A549 (cell line): ENCODE measurements around the gene ZFP62. TPM values are rescaled to one million over a fixed set of nuclear protein-coding genes. Genes with fewer than 3 reads are reported as not detected.

Experiments
- ATAC-seq, 2 experiments: fragments of 200-7000 bp in 1 of 2; fragments of >200 bp in 1 of 2; cut with Nextera tagmentation in 1 of 2; cut with Tn5 transposase in 1 of 2; 3 replicates each; pipeline versions ENCODE4 v1.8.0 to v1.9.1; 2018 to 2020; ENCODE audit warnings: mild to moderate bottlenecking in 1 of 2, moderate library complexity in 1 of 2
- CTCF ChIA-PET: fragments of 300-600 bp; sonication (Branson Sonifier 250); formaldehyde crosslinking; extraction: SDS; loops from one replicate; lab custom pipeline; 2021; ENCODE audit warnings: antibody characterized with exemption, inconsistent platforms; lab: Yijun Ruan, JAX
- POLR2A ChIA-PET: fragments of 350-600 bp; formaldehyde crosslinking; extraction: SDS; loops from one replicate; lab custom pipeline; 2021; ENCODE audit warnings: antibody characterized with exemption, inconsistent platforms; lab: Yijun Ruan, JAX
- DNase-seq, 2 experiments: peaks; one replicate each; pipeline versions ENCODE4 v3.0.0 to v3.0.0-alpha.2; 2011 to 2016; ENCODE audit warnings: low read depth in 1 of 2, low spot score in 1 of 2
- FAIRE-seq: peaks from 2 replicates; lab custom pipeline; 2011; peaks lifted over from hg19 to GRCh38; lab: Jason Lieb, UNC
- H3K27ac ChIP-seq, 2 experiments: fragments of >200 bp; sonication (Bioruptor Twin); formaldehyde crosslinking; 3 replicates each; pipeline ENCODE4 v1.5.1; 2016 to 2017
- H3K4me1 ChIP-seq: fragments of >200 bp; sonication (Bioruptor Twin); formaldehyde crosslinking; 3 replicates; pipeline ENCODE4 v1.6.1; 2016
- H3K4me2 ChIP-seq: fragments of >200 bp; sonication (Bioruptor Twin); formaldehyde crosslinking; 3 replicates; pipeline ENCODE4 v1.6.1; 2016
- H3K4me3 ChIP-seq: fragments of >200 bp; sonication (Bioruptor Twin); formaldehyde crosslinking; 3 replicates; pipeline ENCODE4 v1.5.1; 2016
- H3K9me3 ChIP-seq: fragments of >200 bp; sonication (Bioruptor Twin); formaldehyde crosslinking; 3 replicates; pipeline ENCODE4 v1.6.1; 2016
- BHLHE40 ChIP-seq: IDR thresholded peaks from 2 replicates; pipeline ENCODE4 v1.6.1; 2012; ENCODE audit warnings: low read depth, low read length, inconsistent platforms
- CEBPB ChIP-seq, 2 experiments: fragments of >200 bp in 1 of 2; sonication (Bioruptor Twin) in 1 of 2; formaldehyde crosslinking in 1 of 2; IDR thresholded peaks; 2 replicates each; pipeline ENCODE4 v1.6.1; 2012 to 2016
- CHD2 ChIP-seq: fragments of 150-350 bp; IDR thresholded peaks from 2 replicates; pipeline ENCODE4 v1.6.1; 2014; ENCODE audit warnings: low read length; ENCODE audit not compliant: partially characterized antibody
- EHF ChIP-seq: fragments of 250-450 bp; sonication (Bioruptor Pico); IDR thresholded peaks from 2 replicates; pipeline ENCODE4 v1.5.0; 2020; ENCODE audit warnings: mild to moderate bottlenecking
- EHMT2 ChIP-seq: fragments of 200-600 bp; sonication (generic); IDR thresholded peaks from 2 replicates; pipeline ENCODE4 v1.6.1; 2016; ENCODE audit warnings: antibody characterized with exemption, low read depth, mild to moderate bottlenecking, moderate library complexity
- FOSB ChIP-seq: fragments of 250-450 bp; sonication (Bioruptor Pico); IDR thresholded peaks from 2 replicates; pipeline ENCODE4 v1.5.0; 2020; ENCODE audit warnings: mild to moderate bottlenecking, moderate library complexity
- FOSL2 ChIP-seq, 2 experiments: fragments of 450-650 bp in 1 of 2; fragments of >200 bp in 1 of 2; sonication (Bioruptor Twin) in 1 of 2; formaldehyde crosslinking; IDR thresholded peaks; 2 replicates each; pipeline versions ENCODE4 v1.5.0 to v1.6.1; 2016 to 2020; ENCODE audit warnings: mild to moderate bottlenecking in 1 of 2, moderate library complexity in 1 of 2
- FOXS1 ChIP-seq: fragments of 250-450 bp; sonication (Bioruptor Pico); IDR thresholded peaks from 2 replicates; pipeline ENCODE4 v1.5.0; 2020; ENCODE audit warnings: mild to moderate bottlenecking, moderate library complexity
- GATA3 ChIP-seq: IDR thresholded peaks from 2 replicates; pipeline ENCODE4 v1.6.1; 2012; ENCODE audit warnings: borderline replicate concordance
- HOXB13 ChIP-seq: fragments of 250-450 bp; sonication (Bioruptor Pico); IDR thresholded peaks from 2 replicates; pipeline ENCODE4 v1.5.0; 2020; ENCODE audit warnings: low read depth, mild to moderate bottlenecking, moderate library complexity
- JUN ChIP-seq, 2 experiments: fragments of >200 bp; sonication (Bioruptor Twin); formaldehyde crosslinking; IDR thresholded peaks; 2 replicates in 1 of 2; 3 replicates in 1 of 2; pipeline ENCODE4 v1.6.1; 2016 to 2017
- KDM5A ChIP-seq: fragments of 200-600 bp; sonication (generic); IDR thresholded peaks from 2 replicates; pipeline ENCODE4 v1.6.1; 2016; ENCODE audit warnings: antibody characterized with exemption, mild to moderate bottlenecking
- MAZ ChIP-seq: fragments of 150-350 bp; IDR thresholded peaks from 2 replicates; pipeline ENCODE4 v1.6.1; 2014; ENCODE audit warnings: antibody characterized with exemption, low read depth, low read length, borderline replicate concordance
- NPAS2 ChIP-seq: fragments of 250-450 bp; sonication (Bioruptor Pico); IDR thresholded peaks from 2 replicates; pipeline ENCODE4 v1.8.0; 2022; ENCODE audit warnings: mild to moderate bottlenecking, moderate library complexity, borderline replicate concordance
- PHF8 ChIP-seq: fragments of 200-600 bp; sonication (generic); IDR thresholded peaks from 2 replicates; pipeline ENCODE4 v1.6.1; 2016; ENCODE audit warnings: low read depth, mild to moderate bottlenecking, antibody characterized with exemption, moderate library complexity, borderline replicate concordance
- POLR2A ChIP-seq: IDR thresholded peaks from 2 replicates; pipeline ENCODE4 v1.6.1; 2012; ENCODE audit warnings: mild to moderate bottlenecking, low read length
- SREBF2 ChIP-seq: fragments of 450-650 bp; IDR thresholded peaks from 2 replicates; pipeline ENCODE4 v1.6.1; 2014; ENCODE audit warnings: mild to moderate bottlenecking, moderate library complexity
- TFCP2L1 ChIP-seq: fragments of 250-450 bp; sonication (Bioruptor Pico); IDR thresholded peaks from 2 replicates; pipeline ENCODE4 v1.5.0; 2021; ENCODE audit warnings: mild to moderate bottlenecking
- TP53 ChIP-seq: fragments of 250-450 bp; sonication (Bioruptor Pico); IDR thresholded peaks from 2 replicates; pipeline ENCODE4 v1.5.0; 2021; ENCODE audit warnings: mild to moderate bottlenecking, moderate library complexity
- ZC3H11A ChIP-seq: fragments of 450-650 bp; IDR thresholded peaks from 2 replicates; pipeline ENCODE4 v1.6.1; 2014; ENCODE audit warnings: antibody characterized with exemption, mild to moderate bottlenecking
- ZNF302 ChIP-seq: fragments of 250-450 bp; sonication (Bioruptor Pico); IDR thresholded peaks from 2 replicates; pipeline ENCODE4 v1.9.0; 2021; ENCODE audit warnings: inconsistent platforms, mild to moderate bottlenecking, moderate library complexity
- WGBS: methylation state at CpG from one replicate; pipeline ENCODE4 v1.1.6; 2017; ENCODE audit errors: missing lambda C conversion rate; 5-methylcytosine and 5-hydroxymethylcytosine counted together
- polyA minus RNA-seq: library from RNA; depleted of rRNA, polyadenylated mRNA; stranded (reverse); fragments of >200 nt; gene quantifications from 2 replicates; pipeline ENCODE4 v1.2.3, GENCODE V29; 2011; rRNA and poly(A)+ RNA removed
- polyA plus RNA-seq, 4 experiments: library from polyadenylated mRNA; depleted of rRNA in 3 of 4; stranded (reverse); fragments of >200 nt; fragmentation: RNase III in 1 of 4; extraction: RNeasy Plus Mini Kit Qiagen cat#74134 plus additional on column Dnase treatment in 1 of 4; gene quantifications; 2 replicates in 3 of 4; 3 replicates in 1 of 4; pipeline ENCODE4 v1.2.3, GENCODE V29; 2011 to 2017
- TF ChIP-seq, protein P1 (sequence below): fragments of >200 bp; sonication (Bioruptor Twin); formaldehyde crosslinking; IDR thresholded peaks from 2 replicates; pipeline ENCODE4 v1.6.1; 2016
- TF ChIP-seq, protein P2 (sequence below): fragments of 150-350 bp; IDR thresholded peaks from 2 replicates; pipeline ENCODE4 v1.6.1; 2014; ENCODE audit warnings: low read depth, mild to moderate bottlenecking, low read length
- TF ChIP-seq, protein P3 (sequence below): fragments of 450-650 bp; IDR thresholded peaks from 2 replicates; pipeline ENCODE4 v1.6.1; 2014; ENCODE audit warnings: antibody characterized with exemption
- TF ChIP-seq, protein P4 (sequence below): fragments of >200 bp; sonication (Bioruptor Twin); formaldehyde crosslinking; IDR thresholded peaks from 3 replicates; pipeline ENCODE4 v1.6.1; 2016
- TF ChIP-seq, protein P5 (sequence below): IDR thresholded peaks from 2 replicates; pipeline ENCODE4 v1.6.1; 2012
- TF ChIP-seq, protein P6 (sequence below): IDR thresholded peaks from 2 replicates; pipeline ENCODE4 v1.6.1; 2012; ENCODE audit warnings: low read depth, borderline replicate concordance
- TF ChIP-seq, protein P7 (sequence below): IDR thresholded peaks from 2 replicates; pipeline ENCODE4 v1.6.1; 2012

The ZFP62 gene
- polyA plus RNA-seq (2011; rRNA removed) (19.2 and 23.4 TPM in 2 replicates), polyA plus RNA-seq (2017; fragmentation: RNase III; extraction: RNeasy Plus Mini Kit Qiagen cat#74134 plus additional on column Dnase treatment) (11.8 to 13.9 TPM (median 13.9 TPM) in 3 replicates), polyA minus RNA-seq (9.0 and 10.8 TPM in 2 replicates)
- 2.6 and 3.5 TPM in 2 replicates for polyA plus RNA-seq (2012; cell fraction: cytosol; rRNA removed)
- polyA plus RNA-seq (2012; cell fraction: nucleus; rRNA removed), result 2.9 and 3.6 TPM in 2 replicates

DNA sequence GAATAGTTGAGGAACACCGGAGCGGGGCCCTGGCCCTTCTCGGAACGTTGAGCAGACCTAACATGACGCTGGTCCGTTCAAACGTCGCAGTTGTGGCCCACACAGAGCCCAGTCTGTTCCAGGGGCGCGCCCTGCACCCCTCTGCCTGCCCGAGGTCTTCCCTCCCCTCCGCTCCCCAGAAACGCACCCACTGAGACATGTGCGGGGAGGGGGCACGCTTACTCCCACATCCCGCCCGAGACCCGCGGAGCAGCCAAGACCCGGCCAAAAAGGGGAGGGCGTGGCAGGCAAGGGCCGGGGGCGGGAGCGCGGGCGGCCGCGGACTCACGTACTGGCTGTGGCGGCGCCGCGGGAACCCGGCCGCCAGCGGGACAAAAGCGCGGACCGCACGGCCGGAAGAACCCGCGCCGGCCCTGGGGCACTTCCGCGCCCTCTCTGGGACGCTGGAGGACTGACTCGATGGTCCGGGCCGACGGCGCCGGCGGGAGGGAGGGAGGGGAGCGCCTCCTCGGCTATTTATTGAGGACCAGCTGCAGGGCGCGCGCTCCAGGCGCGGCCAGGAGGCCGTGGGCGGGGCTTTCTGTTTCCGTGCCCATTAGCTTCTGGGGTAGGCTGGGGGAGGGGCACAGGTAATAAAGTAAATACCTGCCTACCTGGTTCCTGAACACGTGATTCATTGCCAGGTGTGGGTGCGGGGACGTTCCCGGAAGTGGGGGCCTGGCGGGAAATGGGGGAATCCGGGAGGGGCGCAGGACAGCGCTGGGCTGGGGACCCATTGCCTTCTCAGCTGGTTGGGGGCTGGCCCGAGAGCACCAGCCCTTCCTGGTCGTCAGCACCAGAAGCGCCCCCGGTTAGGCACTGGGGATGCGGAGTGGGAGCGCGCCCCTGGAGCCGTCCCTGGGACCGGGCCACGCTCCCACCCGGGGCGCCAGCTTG lies at the start of gene ZFP62:
Gene ZFP62 (minus strand): TSS at position 390 of the 936 bp plus-strand sequence. CDS start 57 bp downstream, at position 333.
- 4% methylated on average over 20 of the region's 84 CpGs for WGBS
- H3K9me3 ChIP-seq, result no peaks in the 10 kb centered on the region
- CTCF ChIA-PET, result interaction anchor here (0.6 to 2.0 kb wide), 7 partner anchors 8 to 321 kb away, joined by 3 to 5 read pairs (median 3); no protein-coding TSS in a partner anchor

DNA sequence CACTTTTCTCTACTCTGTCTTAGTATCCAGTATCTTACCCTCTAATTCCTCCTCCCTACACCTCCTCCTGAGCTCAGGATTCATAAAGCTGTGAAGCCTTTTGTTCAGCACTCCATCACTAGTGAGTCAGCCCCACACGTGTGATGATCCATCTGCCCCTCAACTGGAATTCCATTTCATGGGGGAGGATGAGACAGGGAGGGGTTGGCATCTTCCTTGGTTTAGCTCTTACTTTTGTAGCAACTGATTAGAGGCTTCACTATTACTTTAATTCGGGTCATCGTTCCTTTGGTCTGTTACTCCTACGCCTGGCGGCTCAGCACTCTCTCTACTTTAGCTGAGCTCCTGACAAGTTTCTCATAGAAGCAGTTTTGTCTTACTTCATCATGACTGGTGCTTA lies 49.7 kb upstream of the ZFP62 start:
- no peak for DNase-seq
- Histone ChIP-seq H3K9me3 (peaks cover 2% of the 10 kb centered on the region; the same call in 1 of the 3 replicates), H3K4me1 (no peaks in the 10 kb centered on the region), H3K4me2 (no peak overlapping the region), H3K4me3 (no peak overlapping the region), H3K27ac (no peak overlapping the region)
- no peak for ATAC-seq
- ChIA-PET POLR2A (no interaction called here), CTCF (no interaction called here)
- FAIRE-seq, result no peak
- 56% methylated on average over 5 of the region's 5 CpGs for WGBS
- TF ChIP-seq FOSB (CRISPR knock-in tag) (no peak), EHMT2 (no peak), CEBPB (IDR thresholded peaks at IDR 0.05) (no peak), HOXB13 (no peak), ZNF302 (no peak), SREBF2 (no peak), EHF (CRISPR knock-in tag) (no peak), JUN (IDR thresholded peaks at IDR 0.05) (no peak), FOSL2 (IDR thresholded peaks at IDR 0.05) (no peak), FOSL2 (CRISPR knock-in tag; IDR thresholded peaks at IDR 0.05) (no peak), NPAS2 (CRISPR knock-in tag) (no peak), FOXS1 (no peak), CHD2 (no peak)
- TF ChIP-seq, protein P1, sequence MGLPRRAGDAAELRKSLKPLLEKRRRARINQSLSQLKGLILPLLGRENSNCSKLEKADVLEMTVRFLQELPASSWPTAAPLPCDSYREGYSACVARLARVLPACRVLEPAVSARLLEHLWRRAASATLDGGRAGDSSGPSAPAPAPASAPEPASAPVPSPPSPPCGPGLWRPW, result no peak
- TF ChIP-seq, protein P2, sequence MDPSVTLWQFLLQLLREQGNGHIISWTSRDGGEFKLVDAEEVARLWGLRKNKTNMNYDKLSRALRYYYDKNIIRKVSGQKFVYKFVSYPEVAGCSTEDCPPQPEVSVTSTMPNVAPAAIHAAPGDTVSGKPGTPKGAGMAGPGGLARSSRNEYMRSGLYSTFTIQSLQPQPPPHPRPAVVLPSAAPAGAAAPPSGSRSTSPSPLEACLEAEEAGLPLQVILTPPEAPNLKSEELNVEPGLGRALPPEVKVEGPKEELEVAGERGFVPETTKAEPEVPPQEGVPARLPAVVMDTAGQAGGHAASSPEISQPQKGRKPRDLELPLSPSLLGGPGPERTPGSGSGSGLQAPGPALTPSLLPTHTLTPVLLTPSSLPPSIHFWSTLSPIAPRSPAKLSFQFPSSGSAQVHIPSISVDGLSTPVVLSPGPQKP, result no peak
- TF ChIP-seq, protein P3, sequence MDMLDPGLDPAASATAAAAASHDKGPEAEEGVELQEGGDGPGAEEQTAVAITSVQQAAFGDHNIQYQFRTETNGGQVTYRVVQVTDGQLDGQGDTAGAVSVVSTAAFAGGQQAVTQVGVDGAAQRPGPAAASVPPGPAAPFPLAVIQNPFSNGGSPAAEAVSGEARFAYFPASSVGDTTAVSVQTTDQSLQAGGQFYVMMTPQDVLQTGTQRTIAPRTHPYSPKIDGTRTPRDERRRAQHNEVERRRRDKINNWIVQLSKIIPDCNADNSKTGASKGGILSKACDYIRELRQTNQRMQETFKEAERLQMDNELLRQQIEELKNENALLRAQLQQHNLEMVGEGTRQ, result no peak

More for the DNA sequence above, at the start of gene ZFP62:
- Histone ChIP-seq H3K4me1 (peaks cover 19% of the 10 kb centered on the region), H3K27ac (peak within 1 kb of the TSS; percentile 97 to 98), H3K4me2 (peak within 1 kb of the TSS; percentile 96), H3K4me3 (peak within 1 kb of the TSS; percentile 95)
- FAIRE-seq, result no peak
- TF ChIP-seq, protein P3, result peak; percentile 71
- TF ChIP-seq MAZ (0 out of 2 replicates have a peak, but pooled peaks have one; percentile 11), KDM5A (peak; percentile 51; the same call in 1 of the 2 replicates), JUN (IDR thresholded peaks at IDR 0.05) (peak; percentile 80 to 82), GATA3 (0 out of 2 replicates have a peak, but pooled peaks have one; percentile 9), TFCP2L1 (CRISPR knock-in tag) (no peak), PHF8 (peak; percentile 54), FOSB (CRISPR knock-in tag) (no peak), POLR2A (peak; percentile 21; the same call in 1 of the 2 replicates), ZC3H11A (0 out of 2 replicates have a peak, but pooled peaks have one; percentile 11), BHLHE40 (no peak), TP53 (0 out of 2 replicates have a peak, but pooled peaks have one; percentile 8)
- TF ChIP-seq, protein P4, sequence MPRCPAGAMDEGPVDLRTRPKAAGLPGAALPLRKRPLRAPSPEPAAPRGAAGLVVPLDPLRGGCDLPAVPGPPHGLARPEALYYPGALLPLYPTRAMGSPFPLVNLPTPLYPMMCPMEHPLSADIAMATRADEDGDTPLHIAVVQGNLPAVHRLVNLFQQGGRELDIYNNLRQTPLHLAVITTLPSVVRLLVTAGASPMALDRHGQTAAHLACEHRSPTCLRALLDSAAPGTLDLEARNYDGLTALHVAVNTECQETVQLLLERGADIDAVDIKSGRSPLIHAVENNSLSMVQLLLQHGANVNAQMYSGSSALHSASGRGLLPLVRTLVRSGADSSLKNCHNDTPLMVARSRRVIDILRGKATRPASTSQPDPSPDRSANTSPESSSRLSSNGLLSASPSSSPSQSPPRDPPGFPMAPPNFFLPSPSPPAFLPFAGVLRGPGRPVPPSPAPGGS, result peak; percentile 82; the same call in 2 of the 3 replicates
- TF ChIP-seq, protein P5, sequence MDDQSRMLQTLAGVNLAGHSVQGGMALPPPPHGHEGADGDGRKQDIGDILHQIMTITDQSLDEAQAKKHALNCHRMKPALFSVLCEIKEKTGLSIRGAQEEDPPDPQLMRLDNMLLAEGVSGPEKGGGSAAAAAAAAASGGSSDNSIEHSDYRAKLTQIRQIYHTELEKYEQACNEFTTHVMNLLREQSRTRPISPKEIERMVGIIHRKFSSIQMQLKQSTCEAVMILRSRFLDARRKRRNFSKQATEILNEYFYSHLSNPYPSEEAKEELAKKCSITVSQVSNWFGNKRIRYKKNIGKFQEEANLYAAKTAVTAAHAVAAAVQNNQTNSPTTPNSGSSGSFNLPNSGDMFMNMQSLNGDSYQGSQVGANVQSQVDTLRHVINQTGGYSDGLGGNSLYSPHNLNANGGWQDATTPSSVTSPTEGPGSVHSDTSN, result 0 out of 2 replicates have a peak, but pooled peaks have one; percentile 52
- TF ChIP-seq, protein P6, sequence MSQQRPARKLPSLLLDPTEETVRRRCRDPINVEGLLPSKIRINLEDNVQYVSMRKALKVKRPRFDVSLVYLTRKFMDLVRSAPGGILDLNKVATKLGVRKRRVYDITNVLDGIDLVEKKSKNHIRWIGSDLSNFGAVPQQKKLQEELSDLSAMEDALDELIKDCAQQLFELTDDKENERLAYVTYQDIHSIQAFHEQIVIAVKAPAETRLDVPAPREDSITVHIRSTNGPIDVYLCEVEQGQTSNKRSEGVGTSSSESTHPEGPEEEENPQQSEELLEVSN, result peak; percentile 69; the same call in 1 of the 2 replicates
- TF ChIP-seq, protein P7, sequence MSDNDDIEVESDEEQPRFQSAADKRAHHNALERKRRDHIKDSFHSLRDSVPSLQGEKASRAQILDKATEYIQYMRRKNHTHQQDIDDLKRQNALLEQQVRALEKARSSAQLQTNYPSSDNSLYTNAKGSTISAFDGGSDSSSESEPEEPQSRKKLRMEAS, result peak; percentile 52
- POLR2A ChIA-PET, result interaction anchor here (0.6 to 1.8 kb wide), 10 partner anchors 14 to 326 kb away, joined by 3 to 15 read pairs (median 3); partner anchors contain the start of gene MGAT1
- DNase-seq, result peak; percentile 77 to 94
- ATAC-seq, result peak; percentile 94 to 98
